Skeletal muscle cell (primary cell): Measurements from ENCODE around the gene TAB2.

Experiments
- DNase-seq: peaks from one replicate; pipeline ENCODE4 v3.0.0-alpha.2; 2010; ENCODE audit warnings: low read depth
- H3K4me3 ChIP-seq: 2 replicates; pipeline ENCODE4 v1.5.1; 2011; ENCODE audit warnings: low read depth, mild to moderate bottlenecking, control low read depth, low read length, moderate library complexity

Gene TAB2

GRCh38 chr6:149360536-149360935 is 43.0 kb downstream of the TAB2 start:
- H3K4me3 ChIP-seq = no peak overlapping the region
- DNase-seq = no peak

- H3K4me3 ChIP-seq = no peak overlapping the region
- no peak for DNase-seq
These were observed 44.8 kb downstream of the TAB2 start for GRCh38 chr6:149362289-149362688.

- no peak for DNase-seq
These were observed 45.6 kb downstream of the TAB2 start for GRCh38 chr6:149363154-149363553.

GRCh38 chr6:149364557-149364956 is 47.0 kb downstream of the TAB2 start:
- no peak overlapping the region for H3K4me3 ChIP-seq
- no peak for DNase-seq

More at GRCh38 chr6:149363154-149363553, 45.6 kb downstream of the TAB2 start:
- H3K4me3 ChIP-seq = no peak overlapping the region

GRCh38 chr6:149365197-149365596 is 47.7 kb downstream of the TAB2 start:
- no peak for DNase-seq
- H3K4me3 ChIP-seq = no peak overlapping the region

- no peak for DNase-seq
- no peak overlapping the region for H3K4me3 ChIP-seq
These were observed 48.9 kb downstream of the TAB2 start for GRCh38 chr6:149366267-149366921.

GRCh38 chr6:149368065-149368464 is 50.6 kb downstream of the TAB2 start:
- no peak overlapping the region for H3K4me3 ChIP-seq
- DNase-seq = no peak

GRCh38 chr6:149371154-149371553 is 53.6 kb downstream of the TAB2 start:
- H3K4me3 ChIP-seq = no peak overlapping the region
- DNase-seq = no peak

- no peak for DNase-seq
- no peak overlapping the region for H3K4me3 ChIP-seq
These were observed 54.5 kb downstream of the TAB2 start for GRCh38 chr6:149372062-149372461.

GRCh38 chr6:149373511-149373910 is 56.0 kb downstream of the TAB2 start:
- H3K4me3 ChIP-seq = no peak overlapping the region
- no peak for DNase-seq

- no peak for DNase-seq
- H3K4me3 ChIP-seq = no peak overlapping the region
These were observed 62.5 kb downstream of the TAB2 start for GRCh38 chr6:149379977-149380376.

- H3K4me3 ChIP-seq = no peak overlapping the region
- DNase-seq = no peak
These were observed 63.0 kb downstream of the TAB2 start for GRCh38 chr6:149380523-149380922.

GRCh38 chr6:149383371-149383770 is 65.9 kb downstream of the TAB2 start:
- no peak for DNase-seq
- no peak overlapping the region for H3K4me3 ChIP-seq

GRCh38 chr6:149384464-149384863 is 67.0 kb downstream of the TAB2 start:
- DNase-seq = no peak
- H3K4me3 ChIP-seq = no peak overlapping the region

GRCh38 chr6:149385998-149386646 is 68.6 kb downstream of the TAB2 start:
- DNase-seq = no peak

GRCh38 chr6:149387779-149388512 is 70.4 kb downstream of the TAB2 start:
- no peak for DNase-seq

More at GRCh38 chr6:149385998-149386646, 68.6 kb downstream of the TAB2 start:
- no peak overlapping the region for H3K4me3 ChIP-seq

GRCh38 chr6:149389509-149390297 is 72.2 kb downstream of the TAB2 start:
- no peak for DNase-seq
- no peak overlapping the region for H3K4me3 ChIP-seq

More at GRCh38 chr6:149387779-149388512, 70.4 kb downstream of the TAB2 start:
- H3K4me3 ChIP-seq = no peak overlapping the region

GRCh38 chr6:149392093-149392492 is 74.6 kb downstream of the TAB2 start:
- no peak for DNase-seq
- H3K4me3 ChIP-seq = no peak overlapping the region

- no peak overlapping the region for H3K4me3 ChIP-seq
These were observed 75.0 kb downstream of the TAB2 start for GRCh38 chr6:149392535-149392934.

More at GRCh38 chr6:149392535-149392934, 75.0 kb downstream of the TAB2 start:
- DNase-seq = no peak
